ENCODE measurements around the gene NFIA.

NFIA gene

GRCh38 chr1:61085206-61085982, 3.0 kb downstream of the NFIA start:
- DNase-seq: no peak

- DNase-seq: no peak
Observed at GRCh38 chr1:61085983-61086644, 3.8 kb downstream of the NFIA start.

- peak; percentile 41 for DNase-seq
Observed at GRCh38 chr1:61087571-61087970, 5.2 kb downstream of the NFIA start.

GRCh38 chr1:61088163-61088974, 6.0 kb downstream of the NFIA start:
- no peak for DNase-seq

- no peak for DNase-seq
Observed at GRCh38 chr1:61089338-61089737, 7.0 kb downstream of the NFIA start.

- DNase-seq: no peak
Observed at GRCh38 chr1:61089741-61090140, 7.4 kb downstream of the NFIA start.

GRCh38 chr1:61090546-61091202, 8.3 kb downstream of the NFIA start:
- DNase-seq: peak; percentile 34

- DNase-seq: no peak
Observed at GRCh38 chr1:61091455-61091854, 9.1 kb downstream of the NFIA start.

- no peak for DNase-seq
Observed at GRCh38 chr1:61092642-61093041, 10.3 kb downstream of the NFIA start.

GRCh38 chr1:61093525-61094137, 11.3 kb downstream of the NFIA start:
- no peak for DNase-seq

- no peak for DNase-seq
Observed at GRCh38 chr1:61094677-61095469, 12.5 kb downstream of the NFIA start.

GRCh38 chr1:61095470-61095812, 13.1 kb downstream of the NFIA start:
- DNase-seq: no peak

- DNase-seq: no peak
Observed at GRCh38 chr1:61097317-61097716, 15.0 kb downstream of the NFIA start.

- DNase-seq: no peak
Observed at GRCh38 chr1:61097722-61098121, 15.4 kb downstream of the NFIA start.

- DNase-seq: no peak
Observed at GRCh38 chr1:61098333-61098732, 16.0 kb downstream of the NFIA start.

- no peak for DNase-seq
Observed at GRCh38 chr1:61098906-61099437, 16.6 kb downstream of the NFIA start.

GRCh38 chr1:61100578-61100977, 18.2 kb downstream of the NFIA start:
- no peak for DNase-seq

- DNase-seq: no peak
Observed at GRCh38 chr1:61101536-61101935, 19.2 kb downstream of the NFIA start.

- DNase-seq: no peak
Observed at GRCh38 chr1:61102041-61102440, 19.7 kb downstream of the NFIA start.

- no peak for DNase-seq
Observed at GRCh38 chr1:61102621-61103020, 20.3 kb downstream of the NFIA start.

GRCh38 chr1:61104220-61104671, 21.9 kb downstream of the NFIA start:
- DNase-seq: no peak

- DNase-seq: no peak
Observed at GRCh38 chr1:61107638-61108037, 25.3 kb downstream of the NFIA start.

Data from femur (tissue), 1 donor.